Fibroblast of villous mesenchyme (primary cell): Measurements from ENCODE around the gene UVSSA. TPM values are rescaled to one million over a fixed set of nuclear protein-coding genes. Genes with fewer than 3 reads are reported as not detected.

Experiments used
- DNase-seq: peaks from one replicate; pipeline ENCODE4 v3.0.0-alpha.2; 2010; ENCODE audit warnings: low read depth
- H3K4me3 ChIP-seq: 2 replicates; pipeline ENCODE4 v1.5.1; 2011; ENCODE audit warnings: low read depth, mild to moderate bottlenecking, low read length
- total RNA-seq: library from RNA; depleted of rRNA; stranded (reverse); fragments of >200 nt; gene quantifications from 2 replicates; pipeline ENCODE4 v1.2.3, GENCODE V29; 2012
- TF ChIP-seq, protein P1 (sequence below): IDR thresholded peaks from 2 replicates; pipeline ENCODE4 v1.5.1; 2012; ENCODE audit warnings: low read depth, mild to moderate bottlenecking, low read length; ENCODE audit not compliant: insufficient read depth

Gene UVSSA
- total RNA-seq, 1 donor: 10.8 TPM

DNA sequence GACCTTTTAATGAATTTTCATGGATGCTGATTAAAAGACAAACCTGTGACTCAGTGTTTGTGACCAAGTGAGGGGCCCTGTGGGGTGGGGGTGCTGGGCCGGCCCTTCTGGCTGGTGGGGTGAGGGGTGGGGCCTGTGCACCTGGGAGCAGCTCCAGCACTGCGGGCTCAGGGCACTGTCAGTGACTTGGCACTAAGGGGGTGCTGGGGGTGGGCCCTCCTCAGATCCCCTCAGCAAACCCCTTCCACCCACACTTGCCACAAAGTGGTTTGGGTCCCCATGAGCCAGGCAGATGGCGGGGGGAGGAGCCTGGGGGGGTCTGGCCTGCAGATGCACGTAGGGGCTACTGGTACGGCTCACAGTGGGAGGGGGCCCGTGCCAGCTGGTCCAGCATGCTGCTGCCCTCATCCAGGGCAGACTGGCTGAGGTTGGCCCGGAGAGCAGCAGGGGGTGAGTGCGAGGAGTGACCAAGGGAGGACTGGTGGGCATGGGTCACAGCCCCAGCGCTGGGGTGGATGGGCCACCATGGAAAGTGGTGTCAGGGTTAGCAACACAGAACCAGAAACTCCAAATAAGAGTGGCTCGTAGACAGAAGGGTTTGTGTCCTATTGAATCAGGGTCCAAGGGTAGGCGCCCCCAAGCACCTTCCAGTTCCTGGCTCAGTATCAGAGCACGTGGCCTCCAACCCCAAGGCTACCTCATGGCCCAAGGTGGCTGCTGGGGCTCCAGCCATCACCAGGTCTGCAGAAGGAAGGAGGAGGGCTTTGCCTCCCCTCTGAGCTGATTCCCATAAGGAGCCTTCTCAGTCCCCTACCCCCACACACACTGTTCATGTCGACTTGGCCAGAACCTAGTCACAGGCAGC, 49.2 kb downstream of the UVSSA start:
- H3K4me3 ChIP-seq: no peak overlapping the region
- no peak for DNase-seq
- TF ChIP-seq, protein P1, sequence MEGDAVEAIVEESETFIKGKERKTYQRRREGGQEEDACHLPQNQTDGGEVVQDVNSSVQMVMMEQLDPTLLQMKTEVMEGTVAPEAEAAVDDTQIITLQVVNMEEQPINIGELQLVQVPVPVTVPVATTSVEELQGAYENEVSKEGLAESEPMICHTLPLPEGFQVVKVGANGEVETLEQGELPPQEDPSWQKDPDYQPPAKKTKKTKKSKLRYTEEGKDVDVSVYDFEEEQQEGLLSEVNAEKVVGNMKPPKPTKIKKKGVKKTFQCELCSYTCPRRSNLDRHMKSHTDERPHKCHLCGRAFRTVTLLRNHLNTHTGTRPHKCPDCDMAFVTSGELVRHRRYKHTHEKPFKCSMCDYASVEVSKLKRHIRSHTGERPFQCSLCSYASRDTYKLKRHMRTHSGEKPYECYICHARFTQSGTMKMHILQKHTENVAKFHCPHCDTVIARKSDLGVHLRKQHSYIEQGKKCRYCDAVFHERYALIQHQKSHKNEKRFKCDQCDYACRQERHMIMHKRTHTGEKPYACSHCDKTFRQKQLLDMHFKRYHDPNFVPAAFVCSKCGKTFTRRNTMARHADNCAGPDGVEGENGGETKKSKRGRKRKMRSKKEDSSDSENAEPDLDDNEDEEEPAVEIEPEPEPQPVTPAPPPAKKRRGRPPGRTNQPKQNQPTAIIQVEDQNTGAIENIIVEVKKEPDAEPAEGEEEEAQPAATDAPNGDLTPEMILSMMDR: no peak

DNA sequence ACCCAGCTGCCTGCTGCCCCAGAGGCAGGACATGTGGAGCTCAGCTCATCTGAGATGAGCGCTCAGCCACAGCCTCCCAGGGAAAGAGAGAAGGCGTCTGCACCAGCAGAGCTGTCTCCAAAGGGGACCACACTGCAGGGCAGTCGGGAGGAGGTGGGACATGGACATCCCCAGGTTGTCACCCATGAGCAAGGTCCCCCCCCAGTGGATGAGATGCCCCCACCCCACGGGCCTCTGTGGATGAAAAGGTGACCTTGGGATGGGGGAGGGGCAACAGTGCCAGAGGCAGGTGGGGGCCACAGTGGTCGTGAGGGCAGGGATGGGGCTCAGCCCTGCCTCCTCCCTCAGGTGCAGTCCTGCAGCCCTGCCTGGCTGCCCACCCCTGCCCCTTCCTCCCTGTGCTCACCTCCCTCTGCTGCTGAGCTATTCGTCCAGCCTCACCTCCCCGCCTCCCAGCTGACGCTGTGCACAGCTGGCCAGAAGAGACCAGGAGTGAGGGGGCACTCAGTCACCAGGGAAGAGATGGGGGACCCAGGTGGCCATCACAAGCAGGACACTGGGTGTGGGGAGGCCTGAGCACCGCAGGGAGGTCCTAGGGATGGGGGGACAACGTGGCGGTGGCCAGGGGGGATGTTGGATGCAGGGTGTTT, 49.9 kb downstream of the UVSSA start:
- no peak for DNase-seq
- TF ChIP-seq, protein P1: no peak
- H3K4me3 ChIP-seq: no peak overlapping the region

DNA sequence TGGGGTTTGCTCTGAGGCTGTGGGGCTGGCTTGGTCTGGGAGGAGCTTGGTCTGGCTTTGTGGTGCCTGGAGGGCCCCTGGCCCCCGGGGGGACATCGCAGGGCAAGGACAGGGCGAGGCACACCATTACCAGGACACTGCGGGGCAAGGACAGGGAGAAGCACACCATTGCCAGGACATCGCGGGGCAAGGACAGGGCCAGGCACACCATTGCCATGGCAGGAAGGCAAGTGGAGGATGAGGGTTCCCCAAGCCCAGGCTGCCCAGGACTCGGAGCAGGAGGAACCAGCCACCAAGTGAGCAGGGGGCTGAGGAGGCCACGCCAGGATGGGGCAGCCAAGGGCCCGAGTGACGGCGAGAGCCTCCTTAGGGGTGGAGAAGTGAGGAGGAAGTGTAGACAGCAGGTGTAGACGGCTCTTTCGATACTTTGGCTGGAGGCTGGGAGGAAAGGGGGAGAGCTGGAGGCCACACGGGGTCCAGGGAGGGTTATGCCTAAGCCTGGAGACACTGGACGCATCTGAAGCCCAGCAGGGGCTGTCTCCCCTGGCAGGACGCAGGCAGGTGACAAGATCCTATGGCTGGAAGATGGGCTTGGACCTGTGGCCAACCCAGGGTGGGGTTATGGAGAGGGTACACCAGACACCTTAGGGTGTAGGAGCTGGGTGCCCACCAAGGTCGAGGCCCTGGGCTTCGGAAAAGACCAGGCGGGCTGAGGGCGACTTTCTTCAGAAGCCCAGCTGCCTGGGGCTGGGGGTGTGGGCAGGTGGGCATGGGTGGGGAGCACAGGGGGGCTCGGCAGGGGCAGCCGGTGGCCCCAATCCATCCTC, 51.9 kb downstream of the UVSSA start:
- DNase-seq: no peak
- TF ChIP-seq, protein P1: no peak
- no peak overlapping the region for H3K4me3 ChIP-seq

DNA sequence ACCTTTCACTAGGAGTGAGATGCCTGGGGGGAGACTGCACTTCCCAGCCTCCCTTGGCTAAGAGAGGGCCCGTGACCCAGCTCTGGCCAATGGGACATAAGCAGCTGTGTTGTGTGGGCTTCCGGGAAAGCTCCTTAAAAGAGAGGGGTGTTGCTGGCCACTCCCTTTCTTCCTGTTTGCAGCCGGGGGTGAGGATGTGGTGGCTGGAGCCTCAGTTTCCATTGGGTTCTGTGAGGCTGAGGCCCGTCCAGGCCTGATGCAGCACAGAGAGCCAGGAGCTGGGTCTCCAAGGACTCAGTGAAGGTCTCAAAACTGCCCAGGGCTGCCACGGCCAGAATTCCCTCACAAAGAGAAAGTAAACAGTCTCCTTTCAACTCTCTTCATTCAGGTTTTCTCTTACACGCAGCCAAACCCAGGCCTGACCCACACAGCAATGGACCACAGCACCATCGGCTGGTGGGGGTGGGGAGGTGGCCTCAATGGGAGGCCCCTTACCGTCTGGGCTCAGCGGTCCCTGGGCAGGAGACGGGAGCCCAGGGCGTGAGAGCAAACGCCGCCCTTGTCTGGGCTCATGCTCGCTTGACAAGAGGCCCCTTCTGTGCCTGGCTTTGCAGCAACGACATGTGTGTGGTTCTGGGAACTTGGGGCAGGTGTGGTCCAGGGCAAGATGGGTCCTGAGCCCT, 52.6 kb downstream of the UVSSA start:
- H3K4me3 ChIP-seq: no peak overlapping the region
- DNase-seq: no peak
- TF ChIP-seq, protein P1: no peak

DNA sequence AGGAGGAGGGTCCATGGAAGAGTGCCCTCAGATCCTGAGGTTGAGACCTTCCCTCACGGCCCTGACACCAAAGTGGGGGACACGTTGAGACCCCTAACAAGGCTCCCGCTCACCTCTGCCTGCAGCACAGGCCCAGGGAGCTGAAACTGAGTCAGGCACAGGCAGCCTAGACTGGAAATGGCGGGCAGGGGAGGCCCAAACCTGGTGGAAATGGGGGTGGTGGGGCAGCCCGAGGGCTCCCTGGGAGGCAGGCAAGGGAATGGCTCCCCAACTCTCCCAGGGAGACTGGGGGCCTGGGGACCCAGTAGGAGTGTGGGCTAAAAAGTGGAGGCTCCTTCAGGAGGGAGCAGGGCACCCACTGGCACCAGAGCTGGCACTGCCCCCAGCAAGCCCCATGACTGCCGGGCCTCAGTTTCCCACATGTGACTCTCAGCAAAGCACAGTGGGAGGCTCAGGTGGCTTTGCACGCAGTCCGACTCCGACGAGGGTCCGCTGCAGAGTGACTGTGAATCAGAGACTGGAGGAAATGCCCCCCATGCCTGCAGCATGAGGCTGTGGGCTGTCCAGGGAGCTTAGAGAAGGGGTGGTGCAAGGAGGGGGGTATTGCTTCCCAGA, 53.3 kb downstream of the UVSSA start:
- H3K4me3 ChIP-seq: no peak overlapping the region
- TF ChIP-seq, protein P1: no peak
- DNase-seq: no peak

DNA sequence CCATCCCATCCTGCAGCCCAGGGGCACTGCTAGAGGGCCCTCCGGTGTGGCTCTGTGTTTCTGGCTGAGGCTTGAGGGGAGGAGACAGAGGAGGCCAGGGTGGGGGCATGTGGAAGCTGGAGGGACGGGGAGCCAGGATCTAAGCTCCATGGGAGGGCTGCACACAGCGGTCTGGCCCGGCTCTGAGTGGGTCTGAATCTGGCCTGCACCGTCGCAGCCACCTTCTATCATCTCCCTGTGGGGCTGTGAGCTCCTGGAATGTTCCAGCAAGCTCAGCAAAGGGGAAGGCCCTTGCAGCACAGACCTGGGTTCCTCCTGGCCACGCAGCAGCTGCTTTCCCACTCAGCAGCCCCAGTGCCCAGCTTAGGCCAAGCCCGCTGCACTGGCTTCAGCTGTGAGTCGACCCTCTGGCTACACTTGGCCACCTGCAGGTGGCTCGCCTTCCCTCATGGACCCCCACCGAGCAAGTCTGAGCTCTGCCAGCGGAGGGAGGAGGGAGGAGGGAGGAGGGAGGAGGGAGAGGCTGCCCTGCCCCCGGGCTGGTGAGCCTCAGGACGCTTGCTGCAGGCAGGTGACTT, 53.9 kb downstream of the UVSSA start:
- TF ChIP-seq, protein P1: no peak
- DNase-seq: no peak
- H3K4me3 ChIP-seq: no peak overlapping the region
